H1 (cell line): ENCODE measurements around the gene ERAP2. TPM values are rescaled to one million over a fixed set of nuclear protein-coding genes. Genes with fewer than 3 reads are reported as not detected.

Experiments
- CTCF ChIA-PET: fragments of 300-600 bp; sonication (Branson Sonifier 250); formaldehyde crosslinking; loops from one replicate; lab custom pipeline; 2021; ENCODE audit not compliant: partially characterized antibody; lab: Charles Lee
- POLR2A ChIA-PET: fragments of 300-600 bp; sonication (Branson Sonifier 250); formaldehyde crosslinking; loops from one replicate; lab custom pipeline; 2021; ENCODE audit warnings: inconsistent platforms; ENCODE audit not compliant: partially characterized antibody; lab: Charles Lee
- DNase-seq, 2 experiments: peaks; one replicate each; pipeline versions ENCODE4 v3.0.0 to v3.0.0-alpha.2; 2010 to 2022; ENCODE audit warnings: low spot score in 2 of 2, low read depth in 1 of 2, mixed read lengths in 1 of 2
- FAIRE-seq: peaks from 2 replicates; lab custom pipeline; 2011; peaks lifted over from hg19 to GRCh38; lab: Jason Lieb, UNC
- H2AFZ ChIP-seq: 2 replicates; pipeline ENCODE4 v1.8.1; 2012; ENCODE audit warnings: low read length, inconsistent platforms
- H2AK5ac ChIP-seq: 2 replicates; pipeline ENCODE4 v1.6.1; 2013; ENCODE audit warnings: low read depth, low read length
- H2BK120ac ChIP-seq: replicated peaks from 2 replicates; pipeline ENCODE3; 2013; ENCODE audit warnings: low read depth, low read length, inconsistent platforms
- H2BK12ac ChIP-seq: 2 replicates; pipeline ENCODE4 v1.6.1; 2013; ENCODE audit warnings: low read depth, low read length
- H2BK15ac ChIP-seq: 2 replicates; pipeline ENCODE4 v1.6.1; 2013; ENCODE audit warnings: low read length
- H2BK20ac ChIP-seq: 2 replicates; pipeline ENCODE4 v1.6.1; 2013; ENCODE audit warnings: low read length
- H2BK5ac ChIP-seq: 2 replicates; pipeline ENCODE4 v1.6.1; 2013; ENCODE audit warnings: low read depth, low read length
- H3K14ac ChIP-seq: 2 replicates; pipeline ENCODE4 v1.6.1; 2013; ENCODE audit warnings: inconsistent platforms; ENCODE audit not compliant: insufficient read length
- H3K18ac ChIP-seq: 2 replicates; pipeline ENCODE4 v1.6.1; 2013; ENCODE audit warnings: low read length; ENCODE audit errors: extremely low read depth
- H3K23ac ChIP-seq: 2 replicates; pipeline ENCODE4 v1.6.1; 2013; ENCODE audit warnings: inconsistent platforms; ENCODE audit not compliant: insufficient read length
- H3K23me2 ChIP-seq: 2 replicates; pipeline ENCODE4 v1.6.1; 2013; ENCODE audit warnings: low read depth, low read length
- H3K27ac ChIP-seq: 2 replicates; pipeline ENCODE4 v1.6.1; 2011; ENCODE audit warnings: low read depth, low read length, inconsistent platforms
- H3K27me3 ChIP-seq, 4 experiments: replicated peaks in 1 of 4; 1 replicate in 1 of 4; 2 replicates in 3 of 4; pipeline versions ENCODE4 v1.6.1 to v1.8.1; 2011 to 2013; ENCODE audit warnings: low read length in 3 of 4, mild to moderate bottlenecking in 3 of 4, inconsistent platforms in 2 of 4, mixed read lengths in 2 of 4, moderate library complexity in 1 of 4; ENCODE audit not compliant: control insufficient read depth in 3 of 4, insufficient read depth in 3 of 4; ENCODE audit errors: extremely low read depth in 1 of 4
- H3K36me3 ChIP-seq, 4 experiments: 2 replicates each; pipeline versions ENCODE4 v1.6.1 to v1.8.1; 2011 to 2013; ENCODE audit warnings: mild to moderate bottlenecking in 4 of 4, low read length in 3 of 4, moderate library complexity in 2 of 4, control low read depth in 1 of 4, inconsistent platforms in 1 of 4; ENCODE audit not compliant: insufficient read depth in 4 of 4, control insufficient read depth in 2 of 4
- H3K4ac ChIP-seq: replicated peaks from 2 replicates; pipeline ENCODE3; 2013; ENCODE audit warnings: low read length, low read depth, mixed read lengths, inconsistent platforms; ENCODE audit not compliant: insufficient read length
- H3K4me1 ChIP-seq, 4 experiments: replicated peaks in 1 of 4; 1 replicate in 1 of 4; 2 replicates in 3 of 4; pipeline versions ENCODE4 v1.6.1 to v1.8.1; 2011 to 2013; ENCODE audit warnings: low read length in 3 of 4, inconsistent platforms in 2 of 4, mixed read lengths in 1 of 4; ENCODE audit not compliant: insufficient read depth in 4 of 4, control insufficient read depth in 3 of 4
- H3K4me2 ChIP-seq, 2 experiments: 2 replicates each; pipeline versions ENCODE4 v1.6.1 to v1.8.1; 2011 to 2013; ENCODE audit warnings: low read depth in 2 of 2, low read length in 2 of 2, control low read depth in 1 of 2, inconsistent platforms in 1 of 2, mild to moderate bottlenecking in 1 of 2; ENCODE audit not compliant: insufficient read depth in 1 of 2
- H3K4me3 ChIP-seq, 4 experiments: fragments of 200-600, 300-600 bp in 1 of 4; sonication (generic), shearing (Covaris generic), sonication (Bioruptor Twin) in 1 of 4; 2 replicates each; pipeline versions ENCODE4 v1.5.1 to v1.8.1; 2011 to 2016; ENCODE audit warnings: low read length in 4 of 4, low read depth in 3 of 4, control low read depth in 2 of 4, inconsistent platforms in 2 of 4, mild to moderate bottlenecking in 2 of 4, mixed read lengths in 1 of 4, moderate library complexity in 1 of 4; ENCODE audit not compliant: insufficient read depth in 2 of 4; ENCODE audit errors: extremely low read depth in 1 of 4
- H3K56ac ChIP-seq: replicated peaks from 2 replicates; pipeline ENCODE3; 2013; ENCODE audit warnings: low read depth, mild to moderate bottlenecking, mixed read lengths, low read length, inconsistent platforms; ENCODE audit not compliant: insufficient read length
- H3K79me1 ChIP-seq: 2 replicates; pipeline ENCODE4 v1.6.1; 2013; ENCODE audit warnings: low read depth, low read length, control low read depth
- H3K79me2 ChIP-seq, 2 experiments: 2 replicates each; pipeline versions ENCODE4 v1.6.1 to v1.8.1; 2012 to 2013; ENCODE audit warnings: low read length in 2 of 2, mild to moderate bottlenecking in 2 of 2, inconsistent platforms in 1 of 2; ENCODE audit not compliant: insufficient read depth in 2 of 2, control insufficient read depth in 1 of 2
- H3K9ac ChIP-seq, 4 experiments: replicated peaks in 1 of 4; 1 replicate in 1 of 4; 2 replicates in 3 of 4; pipeline versions ENCODE4 v1.6.1 to v1.8.1; 2011 to 2013; ENCODE audit warnings: low read depth in 3 of 4, low read length in 3 of 4, control low read depth in 2 of 4, mild to moderate bottlenecking in 2 of 4, moderate library complexity in 2 of 4, inconsistent platforms in 1 of 4; ENCODE audit errors: extremely low read depth in 1 of 4
- H3K9me3 ChIP-seq, 2 experiments: 2 replicates each; pipeline versions ENCODE4 v1.6.1 to v1.8.1; 2012 to 2013; ENCODE audit warnings: mild to moderate bottlenecking in 2 of 2, moderate library complexity in 2 of 2, control low read depth in 1 of 2, inconsistent platforms in 1 of 2, low read depth in 1 of 2, low read length in 1 of 2, mixed read lengths in 1 of 2; ENCODE audit not compliant: insufficient read depth in 2 of 2
- H4K20me1 ChIP-seq, 2 experiments: replicated peaks in 1 of 2; 2 replicates each; pipeline versions ENCODE3 to v1.8.1; 2011 to 2013; ENCODE audit warnings: inconsistent platforms in 2 of 2, low read length in 2 of 2, mild to moderate bottlenecking in 1 of 2; ENCODE audit not compliant: insufficient read depth in 2 of 2, control insufficient read depth in 1 of 2
- H4K5ac ChIP-seq: 2 replicates; pipeline ENCODE4 v1.6.1; 2013; ENCODE audit warnings: low read length, low read depth, mixed read lengths, inconsistent platforms; ENCODE audit not compliant: insufficient read length
- H4K8ac ChIP-seq: 2 replicates; pipeline ENCODE4 v1.8.0; 2013; ENCODE audit warnings: mild to moderate bottlenecking, moderate library complexity, low read length, inconsistent platforms; ENCODE audit not compliant: insufficient read depth; ENCODE audit errors: extremely low read depth
- H4K91ac ChIP-seq: replicated peaks from 2 replicates; pipeline ENCODE3; 2013; ENCODE audit warnings: low read length, mixed read lengths, inconsistent platforms; ENCODE audit not compliant: insufficient read length
- BCL11A ChIP-seq, 2 experiments: IDR thresholded peaks; one replicate each; pipeline ENCODE4 v1.6.1; 2011; ENCODE audit warnings: low read depth in 2 of 2, low read length in 2 of 2, mild to moderate bottlenecking in 2 of 2
- KDM5A ChIP-seq: fragments of 200-600 bp; IDR thresholded peaks from 2 replicates; pipeline ENCODE4 v1.7.1; 2012; ENCODE audit warnings: mild to moderate bottlenecking, low read length, inconsistent platforms, mixed read lengths
- RBBP5 ChIP-seq: IDR thresholded peaks from 2 replicates; pipeline ENCODE4 v1.7.1; 2012; ENCODE audit warnings: low read depth, mild to moderate bottlenecking, inconsistent platforms, low read length, moderate library complexity, borderline replicate concordance
- RFX5 ChIP-seq: IDR thresholded peaks from 2 replicates; pipeline ENCODE4 v1.6.1; 2011; ENCODE audit warnings: low read depth, low read length, improper control_type of control experiment, borderline replicate concordance
- TEAD4 ChIP-seq: IDR thresholded peaks from 2 replicates; pipeline ENCODE4 v1.6.1; 2012; ENCODE audit warnings: low read depth, low read length, inconsistent platforms, mixed read lengths
- USF2 ChIP-seq: IDR thresholded peaks from 2 replicates; pipeline ENCODE4 v1.6.1; 2011; ENCODE audit warnings: low read length, improper control_type of control experiment
- WGBS, 2 experiments: shearing (Covaris generic) in 1 of 2; methylation state at CpG; one replicate each; pipeline versions ENCODE4 v1.1.6 to v1.1.7; 2013 to 2015; ENCODE audit warnings: low lambda C conversion rate in 2 of 2, mixed read lengths in 2 of 2, inconsistent platforms in 1 of 2, low coverage in 1 of 2, missing lambda C conversion rate in 1 of 2; ENCODE audit not compliant: insufficient replicate concordance in 2 of 2, insufficient coverage in 1 of 2, insufficient read length in 1 of 2; ENCODE audit errors: extremely low coverage in 1 of 2, missing lambda C conversion rate in 1 of 2; 5-methylcytosine and 5-hydroxymethylcytosine counted together
- polyA plus RNA-seq, 7 experiments: library from polyadenylated mRNA; depleted of rRNA in 3 of 7; stranded (reverse) in 5 of 7; unstranded in 2 of 7; fragments of >200 nt in 5 of 7; fragments of 200-250 nt in 2 of 7; gene quantifications; 1 replicate in 5 of 7; 2 replicates in 1 of 7; 4 replicates in 1 of 7; pipeline versions ENCODE4 v1.2.1 to v1.2.3, GENCODE V29; 2011 to 2013; ENCODE audit warnings: missing spikeins in 2 of 7, mixed read lengths in 2 of 7
- total RNA-seq: library from RNA; stranded (reverse); fragmentation: NEBNext Ultra II Directional; extraction: Animal tissue kit (Norgen Biotek cat#: 25700); gene quantifications from 2 replicates; pipeline ENCODE4 v1.2.1, GENCODE V29; 2021

The ERAP2 gene
- total and polyA plus RNA-seq, 2 of the 8 experiments (the other 6 are each of a cell fraction or from before 2014, with no cell fraction given) = 0.14 TPM; not detected in 1

DNA sequence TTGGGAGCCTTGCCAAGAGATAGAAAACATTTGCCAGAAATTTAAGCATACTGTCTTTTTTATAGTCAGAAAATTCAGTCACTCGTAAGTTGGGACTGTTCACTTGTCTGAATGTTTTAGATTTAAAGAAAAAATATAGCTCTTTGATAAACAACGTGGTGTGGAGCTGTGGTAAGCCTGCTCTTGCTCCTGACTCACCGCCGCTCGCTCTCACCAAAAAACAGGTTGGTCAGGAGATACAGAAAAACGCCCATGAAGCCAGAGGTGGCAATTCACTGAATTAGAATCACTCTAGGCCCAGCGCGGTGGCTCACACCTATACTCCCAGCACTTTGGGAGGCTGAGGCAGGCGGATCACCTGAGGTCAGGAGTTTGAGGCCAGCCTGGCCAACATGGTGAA lies 65.8 kb downstream of the ERAP2 start:
- H3K56ac ChIP-seq = no peak overlapping the region
- no peak overlapping the region for H3K27ac ChIP-seq
- H3K36me3 ChIP-seq = no peaks in the 10 kb centered on the region
- no peaks in the 10 kb centered on the region for H3K23me2 ChIP-seq
- H2AK5ac ChIP-seq = no peak overlapping the region
- no peaks in the 10 kb centered on the region for H3K79me2 ChIP-seq
- H3K9me3 ChIP-seq = no peaks in the 10 kb centered on the region
- no peak overlapping the region for H3K18ac ChIP-seq
- H2BK20ac ChIP-seq = no peak overlapping the region
- H2BK15ac ChIP-seq = no peak overlapping the region
- WGBS, 2 experiments = 96% methylated on average over 9 of the region's 9 CpGs; no CpG with 5 or more reads in 1 of the 2 experiments
- H3K4me2 ChIP-seq = no peak overlapping the region
- H2BK120ac ChIP-seq = no peak overlapping the region
- H2BK12ac ChIP-seq = no peak overlapping the region
- ChIA-PET CTCF (interaction anchor here (0.7 to 2.1 kb wide), 5 partner anchors 11 to 214 kb away, joined by 3 to 9 read pairs (median 3); no protein-coding TSS in a partner anchor), POLR2A (no interaction called here)
- H4K8ac ChIP-seq = no peak overlapping the region
- peaks cover 0 to 3% (median 0%) of the 10 kb centered on the region in 4 experiments; a peak in 1 of 7 replicates for H3K4me1 ChIP-seq
- DNase-seq (no peak), FAIRE-seq (no peak)
- H2AFZ ChIP-seq = no peak overlapping the region
- no peak overlapping the region for H3K14ac ChIP-seq
- no peak overlapping the region for H4K91ac ChIP-seq
- H3K23ac ChIP-seq = no peak overlapping the region
- H3K4me3 ChIP-seq = no peak overlapping the region
- no peaks in the 10 kb centered on the region; the same call in 1 of the 2 replicates for H3K79me1 ChIP-seq
- no peak overlapping the region for H3K9ac ChIP-seq
- H4K5ac ChIP-seq = no peak overlapping the region
- peaks cover 0 to 3% (median 1%) of the 10 kb centered on the region in 4 experiments; a peak in 2 of 7 replicates for H3K27me3 ChIP-seq
- H2BK5ac ChIP-seq = no peak overlapping the region
- H3K4ac ChIP-seq = no peak overlapping the region
- TF ChIP-seq USF2 = no peak
- no peak for TF ChIP-seq RBBP5
- no peak for TF ChIP-seq RFX5
- TF ChIP-seq TEAD4 = no peak
- no peak for TF ChIP-seq BCL11A (IDR thresholded peaks at IDR 0.05; ENCODE audit: low read depth in 2 of 2, low read length in 2 of 2)
- TF ChIP-seq KDM5A = no peak
- H4K20me1 ChIP-seq = no peaks in the 10 kb centered on the region
